GM19238 (cell line): ENCODE results near the gene PLEKHG7.

Experiments used
- DNase-seq: peaks from one replicate; pipeline ENCODE4 v3.0.0; 2011; ENCODE audit warnings: low spot score; ENCODE audit not compliant: insufficient read length

PLEKHG7 gene

DNA sequence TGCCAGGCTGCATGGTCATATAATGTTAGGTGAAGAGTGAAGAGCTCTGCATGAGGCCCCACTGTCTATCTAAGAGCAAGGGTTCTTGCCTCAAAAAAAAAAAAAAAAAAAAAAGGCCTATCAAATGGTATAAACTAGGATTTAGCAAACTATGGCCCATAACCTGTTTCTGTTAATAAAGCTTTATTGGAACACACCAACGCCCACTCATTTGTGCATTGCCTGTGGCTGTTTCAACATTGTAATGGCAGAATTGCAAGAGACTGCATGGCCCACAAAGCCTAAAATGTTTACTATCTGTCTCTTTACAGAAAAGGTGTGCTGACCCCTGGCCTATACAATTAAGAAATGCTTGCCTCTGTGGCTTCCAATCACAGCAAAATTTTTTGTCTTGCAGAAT lies 12.8 kb downstream of the PLEKHG7 start:
- DNase-seq = no peak

- no peak for DNase-seq
Measured at GRCh38 chr12:92717202-92717601, 14.4 kb downstream of the PLEKHG7 start.

GRCh38 chr12:92718483-92718990 lies 15.7 kb downstream of the PLEKHG7 start:
- no peak for DNase-seq

DNA sequence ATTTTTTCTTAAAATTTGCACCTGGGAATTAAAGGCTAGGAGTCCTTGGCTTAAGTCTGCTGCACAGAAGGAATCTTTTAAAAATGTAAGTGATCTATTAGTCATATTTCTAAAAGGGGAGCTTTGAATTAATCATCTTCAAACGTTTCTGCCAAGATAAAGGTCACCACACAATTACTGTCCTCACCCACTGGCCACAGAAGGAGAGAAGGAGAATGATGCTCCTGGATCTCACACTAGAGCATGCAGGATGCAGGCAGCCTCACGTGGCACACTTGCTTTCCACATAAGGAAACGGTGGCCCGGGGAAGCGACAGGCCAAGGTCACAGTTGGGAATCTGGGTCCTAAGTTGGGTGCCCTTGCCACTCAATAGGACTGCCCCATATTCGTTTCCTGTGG lies 16.9 kb downstream of the PLEKHG7 start:
- DNase-seq = no peak

DNA sequence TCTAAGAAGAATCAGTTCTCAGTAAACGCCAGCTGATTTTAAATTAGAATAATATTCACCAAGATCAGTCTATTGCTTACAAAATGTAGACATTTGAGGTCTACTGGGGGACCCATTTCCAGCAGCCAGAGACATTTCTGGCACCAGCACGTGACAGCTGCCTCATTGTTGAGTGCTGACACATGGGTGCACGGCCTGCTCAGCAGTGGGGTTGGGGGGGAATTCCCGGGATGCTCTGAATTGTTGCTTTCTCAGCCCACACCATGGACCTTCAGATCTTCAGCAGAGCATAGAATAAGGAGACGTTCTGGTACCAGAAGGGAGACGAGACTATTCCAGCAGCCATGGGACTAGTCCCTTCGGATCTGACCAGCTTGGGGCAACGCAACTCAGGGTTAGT lies 18.3 kb downstream of the PLEKHG7 start:
- no peak for DNase-seq

DNA sequence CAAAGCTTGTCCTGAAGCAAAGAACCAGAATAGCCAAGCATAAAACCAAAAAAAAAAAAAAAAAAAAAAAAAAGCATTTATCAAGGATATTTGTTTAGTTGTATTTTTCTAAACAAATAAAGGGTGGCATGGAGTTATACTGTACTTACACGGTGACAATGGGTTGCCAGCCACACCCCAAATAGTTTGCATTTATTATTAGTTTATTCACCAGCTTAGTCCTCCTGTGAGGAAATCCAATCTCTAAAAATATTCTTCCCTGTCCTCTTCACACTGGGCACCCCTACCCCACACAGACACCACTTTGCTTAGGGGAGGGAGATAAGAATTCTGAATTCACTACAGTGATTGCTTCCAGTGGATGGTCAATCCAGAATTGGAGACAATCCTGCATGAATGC lies 18.9 kb downstream of the PLEKHG7 start:
- DNase-seq = no peak

DNA sequence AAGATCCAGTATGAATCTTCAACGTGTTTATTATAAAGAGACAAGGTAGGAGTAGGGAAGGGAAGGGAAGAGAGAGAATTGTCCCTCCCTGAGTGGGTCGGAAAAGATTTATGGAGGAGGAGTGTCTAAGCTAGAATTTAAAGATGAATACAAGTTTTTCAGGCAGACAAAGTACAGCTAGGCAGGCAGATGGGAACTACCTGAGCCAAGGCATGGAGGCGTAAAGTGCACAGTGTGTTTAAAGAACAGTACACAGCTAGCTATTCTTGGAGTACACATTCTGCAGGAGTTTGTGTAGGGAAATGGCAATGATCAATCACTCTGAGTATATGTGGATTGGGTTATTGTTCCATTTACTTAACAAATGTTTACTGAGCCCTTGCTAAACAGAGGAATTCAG lies 20.1 kb downstream of the PLEKHG7 start:
- DNase-seq = no peak

- DNase-seq = no peak
Measured at GRCh38 chr12:92726850-92727249, 24.1 kb downstream of the PLEKHG7 start.

GRCh38 chr12:92729773-92730305 lies 27.1 kb downstream of the PLEKHG7 start:
- no peak for DNase-seq

DNA sequence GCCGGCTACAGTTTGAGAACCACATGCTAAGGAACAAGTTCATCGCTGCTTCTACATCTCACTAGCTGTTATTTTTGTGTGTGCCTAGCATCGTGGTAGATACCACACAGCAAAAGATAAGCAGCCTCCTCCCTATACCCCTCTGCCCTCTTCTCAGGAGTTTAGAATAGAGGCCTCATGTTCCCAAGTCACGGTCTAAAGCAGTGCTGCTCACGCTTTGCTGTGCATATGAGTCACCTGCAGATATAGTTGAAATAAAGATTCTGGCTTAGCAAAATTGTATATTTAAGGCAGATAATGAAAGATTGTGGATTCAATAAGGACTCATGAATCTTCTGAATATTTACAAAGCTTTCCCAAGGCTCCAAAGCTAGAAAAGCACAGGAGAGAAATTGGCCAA lies 28.0 kb downstream of the PLEKHG7 start:
- DNase-seq = no peak

DNA sequence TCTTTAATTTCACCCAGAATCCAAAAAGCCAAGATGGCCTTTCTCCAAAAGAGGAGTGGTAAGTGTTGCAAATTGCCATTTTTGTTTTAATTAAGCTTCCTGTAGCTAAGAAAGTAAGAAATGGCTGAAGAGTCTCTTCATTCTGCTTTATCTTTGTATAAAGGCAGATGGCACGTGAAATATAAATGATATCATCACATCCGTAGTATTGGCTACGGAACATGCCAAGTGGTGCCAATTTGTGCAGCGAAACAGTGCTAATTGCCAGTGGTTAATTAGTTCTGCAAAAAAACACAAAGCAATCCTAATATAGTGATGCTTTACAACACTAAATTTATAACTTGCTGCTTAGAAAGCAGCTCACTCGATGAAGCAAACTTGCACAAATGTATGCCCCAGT lies 29.4 kb downstream of the PLEKHG7 start:
- DNase-seq = no peak

GRCh38 chr12:92732716-92733115 lies 29.9 kb downstream of the PLEKHG7 start:
- no peak for DNase-seq

GRCh38 chr12:92733181-92733580 lies 30.4 kb downstream of the PLEKHG7 start:
- no peak for DNase-seq

DNA sequence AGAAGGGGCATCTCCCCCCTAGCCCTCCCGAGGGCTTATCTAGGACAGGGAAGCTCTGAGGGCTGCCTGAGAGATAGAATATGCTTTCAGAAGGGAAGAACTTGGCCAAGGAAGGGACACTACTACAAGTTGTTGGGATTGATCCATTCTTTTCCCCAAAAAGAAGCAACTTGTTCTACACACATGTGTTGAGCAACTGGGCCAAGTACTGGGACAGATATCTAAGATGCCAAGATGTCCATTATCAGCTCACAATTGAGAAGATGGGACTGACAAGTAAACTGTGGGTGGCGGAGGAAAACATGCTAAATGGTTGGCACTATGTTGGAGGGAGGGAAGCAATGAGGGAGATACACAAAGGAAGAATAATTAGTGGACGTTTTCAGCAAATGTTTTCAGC lies 30.9 kb downstream of the PLEKHG7 start:
- DNase-seq = no peak

DNA sequence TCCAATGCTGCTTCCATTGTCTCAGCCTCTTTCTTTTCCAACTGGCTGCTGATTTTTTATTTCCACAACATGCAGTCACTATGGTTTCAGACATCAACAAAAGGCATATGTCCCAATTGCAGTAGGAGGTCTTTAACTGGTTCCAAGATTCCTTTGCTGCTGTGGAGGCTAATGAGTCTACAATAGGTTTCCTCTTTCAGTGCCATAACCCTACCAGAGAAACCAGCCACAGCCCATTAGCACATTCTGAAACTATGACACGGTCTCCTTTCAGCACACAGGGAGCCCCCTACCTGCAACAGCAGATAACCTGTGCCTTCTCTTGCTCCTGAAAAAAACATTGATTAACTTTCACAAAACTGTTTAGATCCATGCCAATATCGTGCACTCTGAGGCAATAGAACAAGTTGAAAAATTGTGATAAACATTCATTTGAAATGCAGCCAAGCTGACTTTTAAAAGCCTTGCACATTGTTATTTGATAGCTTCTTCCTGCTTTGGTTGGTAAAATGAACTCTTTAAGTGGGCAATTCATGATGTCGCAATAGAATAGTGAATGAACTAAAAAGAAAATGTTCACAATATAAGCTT lies 32.4 kb downstream of the PLEKHG7 start:
- no peak for DNase-seq

- no peak for DNase-seq
Measured at GRCh38 chr12:92736605-92737004, 33.8 kb downstream of the PLEKHG7 start.

- no peak for DNase-seq
Measured at GRCh38 chr12:92737855-92738850, 35.4 kb downstream of the PLEKHG7 start.

- DNase-seq = no peak
Measured at GRCh38 chr12:92739113-92739512, 36.3 kb downstream of the PLEKHG7 start.

DNA sequence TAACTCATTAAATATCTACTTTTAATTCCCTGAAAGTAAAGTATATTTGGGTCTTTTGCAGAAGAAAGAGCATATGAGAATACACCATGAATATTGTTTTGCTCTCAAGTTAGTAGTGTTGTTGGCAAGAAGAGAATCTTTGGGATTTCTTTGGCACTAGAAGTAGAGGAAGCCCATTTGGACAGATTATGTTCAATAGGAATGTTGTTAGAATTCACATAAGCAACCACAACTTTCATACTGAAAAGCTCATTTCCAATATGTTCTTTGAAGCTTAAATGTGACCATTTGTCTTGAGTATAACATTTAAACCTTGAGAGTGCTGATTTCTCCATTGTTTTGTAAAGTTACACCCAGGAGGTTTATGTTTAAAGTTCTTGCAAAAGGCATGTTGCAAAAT lies 37.6 kb downstream of the PLEKHG7 start:
- DNase-seq = no peak

DNA sequence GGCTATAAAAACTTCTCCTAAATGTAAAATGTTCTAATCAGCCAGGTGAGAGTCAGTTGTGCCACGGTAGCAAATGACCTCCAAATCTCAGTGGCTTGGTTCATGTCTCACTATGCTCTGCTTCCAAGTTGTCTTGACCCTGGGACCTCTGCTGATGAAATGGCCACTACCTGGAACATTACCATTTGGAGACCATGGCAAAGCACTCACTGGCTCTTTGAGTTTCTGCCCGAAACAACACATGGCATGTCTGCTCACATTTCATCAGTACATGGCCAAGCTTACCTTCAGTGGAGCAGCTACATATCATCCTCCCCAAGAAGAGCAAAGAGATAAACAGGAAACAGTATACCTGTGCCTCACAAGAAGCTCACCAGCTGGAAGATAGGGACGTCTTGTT lies 40.2 kb downstream of the PLEKHG7 start:
- no peak for DNase-seq

DNA sequence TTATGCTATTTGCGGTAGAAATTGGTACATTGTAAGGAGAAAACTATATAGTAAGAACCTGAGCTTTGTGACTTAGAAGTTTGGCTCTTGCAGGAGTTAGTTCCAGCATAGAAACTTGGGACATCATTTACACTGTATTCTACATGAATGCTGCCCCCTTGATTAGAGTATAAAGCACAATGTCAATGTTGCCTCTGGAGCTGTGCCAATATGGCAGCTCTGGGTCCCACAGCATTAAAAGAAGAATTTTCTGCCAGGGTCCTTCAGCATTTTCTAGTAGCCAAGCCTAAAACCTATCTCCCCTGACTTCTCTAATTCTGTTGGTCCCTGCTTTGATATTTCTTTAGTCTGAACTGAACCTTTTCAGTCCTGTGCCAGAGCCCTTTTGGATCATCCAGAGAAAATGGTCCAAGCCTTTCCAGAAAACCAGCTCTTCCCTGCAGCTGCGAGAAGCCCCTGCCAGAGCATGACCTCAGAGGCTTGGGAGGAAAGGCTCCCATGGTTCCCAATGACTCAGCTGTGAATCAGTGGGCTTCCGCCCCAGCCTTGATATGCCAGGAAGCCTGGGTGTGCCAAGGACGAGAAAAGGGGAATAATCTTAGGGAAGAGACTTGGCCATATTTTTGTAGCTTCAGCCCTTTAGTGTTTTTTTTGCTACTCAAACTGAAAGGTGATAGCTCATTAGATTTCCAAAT lies 43.2 kb downstream of the PLEKHG7 start:
- no peak for DNase-seq

DNA sequence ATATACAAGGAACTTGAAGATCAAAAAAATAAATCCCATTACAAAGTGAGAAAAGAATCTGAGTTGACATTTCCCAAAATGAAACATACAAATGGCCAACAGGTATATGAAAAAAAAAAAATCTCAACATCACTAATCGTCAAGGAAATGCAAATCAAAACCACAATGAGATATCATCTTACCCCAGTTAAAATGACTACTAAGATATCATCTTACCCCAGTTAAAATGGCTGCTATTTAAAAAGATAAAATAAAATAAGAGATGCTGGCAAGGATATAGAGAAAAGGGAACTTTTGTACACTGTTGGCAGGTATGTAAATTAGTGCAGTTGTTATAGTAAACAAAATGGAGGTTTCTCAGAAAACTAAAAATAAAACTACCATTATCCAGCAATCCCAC lies 44.4 kb downstream of the PLEKHG7 start:
- DNase-seq = no peak
